Peyer's patch (tissue), 4 donors: Measurements from ENCODE around the gene CDRT4. TPM values are rescaled to one million over a fixed set of nuclear protein-coding genes. Genes with fewer than 3 reads are reported as not detected.

Experiments
- DNase-seq, 3 donors: peaks; one replicate each; pipeline ENCODE4 v3.0.0-alpha.2; 2017 to 2019
- H3K27ac ChIP-seq, 4 donors: fragments of 200-600 bp; sonication (generic); one replicate each; pipeline ENCODE4 v1.5.1; 2016 to 2019
- H3K27me3 ChIP-seq, 2 donors: fragments of 200-600 bp; sonication (generic); one replicate each; pipeline ENCODE4 v1.5.1; 2019
- H3K36me3 ChIP-seq, 3 donors: fragments of 200-600 bp; sonication (generic); one replicate each; pipeline ENCODE4 v1.5.1; 2016 to 2019
- H3K4me1 ChIP-seq, 4 donors: fragments of 200-600 bp; sonication (generic); one replicate each; pipeline ENCODE4 v1.5.1; 2016 to 2019
- H3K4me3 ChIP-seq, 4 donors: fragments of 200-600 bp; sonication (generic); 1 replicate in 3 of 4; 2 replicates in 1 of 4; pipeline ENCODE4 v1.5.1; 2016 to 2019; ENCODE audit warnings: mild to moderate bottlenecking in 1 of 4
- H3K9me3 ChIP-seq, 4 donors: fragments of 200-600 bp; sonication (generic); one replicate each; pipeline ENCODE4 v1.5.1; 2016 to 2019; ENCODE audit warnings: mild to moderate bottlenecking in 1 of 4
- CTCF ChIP-seq, 6 experiments: fragments of 450-650 bp in 4 of 6; fragments of 200-600 bp in 2 of 6; sonication (generic) in 1 of 6; IDR thresholded peaks; one replicate each; pipeline ENCODE4 v1.5.1; 2017 to 2019; ENCODE audit warnings: antibody characterized with exemption in 6 of 6, mild to moderate bottlenecking in 3 of 6, moderate library complexity in 1 of 6
- POLR2A ChIP-seq, 2 donors: fragments of 450-650 bp; IDR thresholded peaks; one replicate each; pipeline ENCODE4 v1.5.1; 2017; ENCODE audit warnings: antibody characterized with exemption in 2 of 2, mild to moderate bottlenecking in 2 of 2, moderate library complexity in 2 of 2
- total RNA-seq, 4 donors: library from RNA; depleted of rRNA; stranded (reverse); fragments of >200 nt; gene quantifications; one replicate each; pipeline ENCODE4 v1.1.0, GENCODE V29; 2016

CDRT4 gene
- total RNA-seq, 4 donors from 2014 or later, result 17.9 to 28.5 (median 26.4) TPM; not detected in 1

- Histone ChIP-seq H3K27ac (no peak overlapping the region), H3K36me3 (no peaks in the 10 kb centered on the region), H3K27me3 (no peaks in the 10 kb centered on the region), H3K4me1 (no peaks in the 10 kb centered on the region), H3K9me3 (no peaks in the 10 kb centered on the region), H3K4me3 (no peak overlapping the region)
- no peak for TF ChIP-seq CTCF (IDR thresholded peaks at IDR 0.05)
- no peak for TF ChIP-seq POLR2A (IDR thresholded peaks at IDR 0.05)
- DNase-seq, result no peak
Observed at GRCh38 chr17:15414532-15415306, 52.7 kb downstream of the CDRT4 start.

- DNase-seq, result no peak
- Histone ChIP-seq H3K27me3 (no peaks in the 10 kb centered on the region), H3K9me3 (no peaks in the 10 kb centered on the region), H3K4me3 (no peak overlapping the region), H3K4me1 (no peaks in the 10 kb centered on the region), H3K36me3 (no peaks in the 10 kb centered on the region), H3K27ac (peak overlapping the region in 1 of 4 donors; percentile 54)
- TF ChIP-seq POLR2A (IDR thresholded peaks at IDR 0.05) (no peak), CTCF (IDR thresholded peaks at IDR 0.05) (no peak)
Observed at GRCh38 chr17:15413101-15413771, 54.2 kb downstream of the CDRT4 start.

GRCh38 chr17:15412606-15413005 lies 54.8 kb downstream of the CDRT4 start:
- no peak for DNase-seq
- H3K27ac ChIP-seq, result peak overlapping the region in 3 of 4 donors; percentile 32 to 74 (median 54)
- no peaks in the 10 kb centered on the region for H3K36me3 ChIP-seq
- TF ChIP-seq CTCF (IDR thresholded peaks at IDR 0.05) (no peak), POLR2A (IDR thresholded peaks at IDR 0.05) (no peak)
- no peak overlapping the region for H3K4me3 ChIP-seq
- no peaks in the 10 kb centered on the region for H3K9me3 ChIP-seq
- H3K4me1 ChIP-seq, result no peaks in the 10 kb centered on the region
- H3K27me3 ChIP-seq, result no peaks in the 10 kb centered on the region

- Histone ChIP-seq H3K4me1 (no peaks in the 10 kb centered on the region), H3K9me3 (no peaks in the 10 kb centered on the region), H3K27me3 (no peaks in the 10 kb centered on the region), H3K27ac (peak overlapping the region; percentile 32 to 74 (median 52)), H3K36me3 (no peaks in the 10 kb centered on the region), H3K4me3 (no peak overlapping the region)
- no peak for DNase-seq
- TF ChIP-seq CTCF (IDR thresholded peaks at IDR 0.05) (no peak), POLR2A (IDR thresholded peaks at IDR 0.05) (no peak)
Observed at GRCh38 chr17:15411384-15412198, 55.8 kb downstream of the CDRT4 start.

- Histone ChIP-seq H3K36me3 (no peaks in the 10 kb centered on the region), H3K4me1 (peaks cover 0 to 3% (median 0%) of the 10 kb centered on the region in 4 donors), H3K27ac (peak overlapping the region; percentile 49 to 77 (median 67)), H3K9me3 (no peaks in the 10 kb centered on the region), H3K27me3 (no peaks in the 10 kb centered on the region), H3K4me3 (no peak overlapping the region)
- no peak for TF ChIP-seq CTCF (IDR thresholded peaks at IDR 0.05)
- no peak for TF ChIP-seq POLR2A (IDR thresholded peaks at IDR 0.05)
- DNase-seq, result no peak
Observed at GRCh38 chr17:15409721-15410250, 57.6 kb downstream of the CDRT4 start.
